GM12878 (cell line): ENCODE data around the gene NFYC. TPM values are rescaled to one million over a fixed set of nuclear protein-coding genes. Genes with fewer than 3 reads are reported as not detected.

ENCODE experiments used
- ATAC-seq: fragments of 200-7000 bp; cut with Tn5 transposase; 3 replicates; pipeline ENCODE4 v1.9.1; 2020; ENCODE audit warnings: mild to moderate bottlenecking, moderate library complexity
- BruUV-seq: library from RNA; stranded (reverse); fragments of 400-500 nt; replicated peaks from 2 replicates; lab custom pipeline; 2021; lab: Mats Ljungman, UMichigan
- CTCF ChIA-PET: fragments of 300-600 bp; sonication (Branson Sonifier 250); formaldehyde crosslinking; extraction: SDS; loops from one replicate; lab custom pipeline; 2021; ENCODE audit warnings: inconsistent platforms; lab: Yijun Ruan, JAX
- POLR2A ChIA-PET: fragments of 350-600 bp; formaldehyde crosslinking; extraction: SDS; loops from one replicate; lab custom pipeline; 2021; ENCODE audit warnings: inconsistent platforms; lab: Charles Lee
- RAD21 ChIA-PET: fragments of 300-600 bp; sonication (Branson Sonifier 250); formaldehyde crosslinking; loops from one replicate; lab custom pipeline; 2023; ENCODE audit warnings: antibody characterized with exemption; ENCODE audit not compliant: unreplicated experiment; lab: Charles Lee
- SMC1A ChIA-PET: fragments of 300-600 bp; sonication (Branson Sonifier 250); formaldehyde crosslinking; loops from one replicate; lab custom pipeline; 2023; ENCODE audit not compliant: unreplicated experiment, uncharacterized antibody; lab: Charles Lee
- DNase-seq: peaks from one replicate; pipeline ENCODE4 v3.0.0-alpha.2; 2011; ENCODE audit warnings: low read depth, low spot score
- FAIRE-seq: peaks from 3 replicates; lab custom pipeline; 2011; peaks lifted over from hg19 to GRCh38; lab: Jason Lieb, UNC
- H2AFZ ChIP-seq: 2 replicates; pipeline ENCODE4 v1.6.0; 2011; ENCODE audit warnings: low read depth, low read length, control low read depth; ENCODE audit not compliant: control insufficient read depth
- H3K27ac ChIP-seq: 2 replicates; pipeline ENCODE4 v1.5.1; 2011; ENCODE audit warnings: control low read depth; ENCODE audit not compliant: control insufficient read depth, insufficient read depth
- H3K27me3 ChIP-seq, 2 experiments: replicated peaks in 1 of 2; 2 replicates each; pipeline versions ENCODE4 v1.6.0 to v1.6.1; 2011; ENCODE audit warnings: low read length in 1 of 2; ENCODE audit not compliant: control insufficient read depth in 2 of 2, insufficient read depth in 2 of 2
- H3K36me3 ChIP-seq, 2 experiments: 2 replicates each; pipeline ENCODE4 v1.5.1; 2011; ENCODE audit warnings: low read length in 1 of 2; ENCODE audit not compliant: control insufficient read depth in 2 of 2, insufficient read depth in 2 of 2
- H3K4me1 ChIP-seq: 2 replicates; pipeline ENCODE4 v1.6.1; 2011; ENCODE audit warnings: mild to moderate bottlenecking, low read length, moderate library complexity, mixed read lengths; ENCODE audit not compliant: control insufficient read depth, insufficient read depth
- H3K4me2 ChIP-seq: 2 replicates; pipeline ENCODE4 v1.6.0; 2011; ENCODE audit warnings: control low read depth; ENCODE audit not compliant: control insufficient read depth, insufficient read depth
- H3K4me3 ChIP-seq: fragments of 200-600 bp; sonication (generic); 2 replicates; pipeline ENCODE4 v1.5.1; 2016
- H3K79me2 ChIP-seq: 2 replicates; pipeline ENCODE4 v1.6.0; 2011; ENCODE audit warnings: low read length; ENCODE audit not compliant: control insufficient read depth, insufficient read depth
- H3K9ac ChIP-seq: 2 replicates; pipeline ENCODE4 v1.8.0; 2011; ENCODE audit warnings: low read length, control low read depth, mixed read lengths; ENCODE audit not compliant: control insufficient read depth, insufficient read depth
- H3K9me3 ChIP-seq: replicated peaks from 3 replicates; pipeline ENCODE4 v1.5.1; 2011; ENCODE audit warnings: mild to moderate bottlenecking, low read length; ENCODE audit not compliant: control insufficient read depth, insufficient read depth
- H4K20me1 ChIP-seq: 2 replicates; pipeline ENCODE4 v1.6.0; 2011; ENCODE audit not compliant: control insufficient read depth, insufficient read depth
- ATF7 ChIP-seq: fragments of 450-650 bp; IDR thresholded peaks from 2 replicates; pipeline ENCODE4 v1.6.1; 2016; ENCODE audit warnings: low read depth, mild to moderate bottlenecking
- CBX3 ChIP-seq: fragments of 200-600 bp; sonication (generic); IDR thresholded peaks from 2 replicates; pipeline ENCODE4 v1.6.1; 2016; ENCODE audit warnings: low read depth, borderline replicate concordance
- EGR1 ChIP-seq, 2 experiments: IDR thresholded peaks; 1 replicate in 1 of 2; 2 replicates in 1 of 2; pipeline ENCODE4 v1.6.1; 2011 to 2012; ENCODE audit warnings: low read depth in 2 of 2, low read length in 2 of 2, borderline replicate concordance in 1 of 2, mild to moderate bottlenecking in 1 of 2, moderate library complexity in 1 of 2
- EP300 ChIP-seq, 2 experiments: fragments of 150-350 bp in 1 of 2; IDR thresholded peaks; 2 replicates each; pipeline ENCODE4 v1.6.1; 2011 to 2012; ENCODE audit warnings: low read depth in 2 of 2, low read length in 2 of 2, borderline replicate concordance in 1 of 2, improper control_type of control experiment in 1 of 2, inconsistent platforms in 1 of 2; ENCODE audit not compliant: control insufficient read depth in 1 of 2
- FOXK2 ChIP-seq: fragments of 450-650 bp; IDR thresholded peaks from 2 replicates; pipeline ENCODE4 v1.6.1; 2017; ENCODE audit warnings: mild to moderate bottlenecking, moderate library complexity
- FOXM1 ChIP-seq: IDR thresholded peaks from 2 replicates; pipeline ENCODE4 v1.6.1; 2012; ENCODE audit warnings: low read depth, mild to moderate bottlenecking, inconsistent platforms, low read length, moderate library complexity
- MTA3 ChIP-seq: IDR thresholded peaks from 2 replicates; pipeline ENCODE4 v1.6.1; 2012; ENCODE audit warnings: low read length, inconsistent platforms, borderline replicate concordance
- NR2F1 ChIP-seq: fragments of 450-650 bp; conservative IDR thresholded peaks from 2 replicates; pipeline ENCODE4 v1.6.1; 2017; ENCODE audit warnings: mild to moderate bottlenecking
- SRF ChIP-seq, 2 experiments: IDR thresholded peaks; 2 replicates each; pipeline ENCODE4 v1.6.1; 2011; ENCODE audit warnings: low read depth in 2 of 2, low read length in 2 of 2, mild to moderate bottlenecking in 1 of 2, moderate library complexity in 1 of 2
- WGBS: methylation state at CpG from one replicate; pipeline ENCODE4 v1.1.6; 2016; ENCODE audit warnings: low lambda C conversion rate; ENCODE audit not compliant: insufficient replicate concordance, insufficient coverage; ENCODE audit errors: missing lambda C conversion rate; 5-methylcytosine and 5-hydroxymethylcytosine counted together
- in situ Hi-C: fragments of 300-500 bp; cut with MboI; formaldehyde crosslinking; loops from 9 replicates; pipeline ENCODE4 v1.14.3; 2018; ENCODE audit warnings: mixed read lengths
- intact Hi-C: fragments of 100-400 bp; cut with micrococcal nuclease; formaldehyde crosslinking; loops from one replicate; pipeline ENCODE4 v1.14.2; 2022; ENCODE audit not compliant: unreplicated experiment
- polyA plus RNA-seq, 11 experiments: library from polyadenylated mRNA; depleted of rRNA in 4 of 11; unstranded in 6 of 11; stranded (reverse) in 5 of 11; fragments of >200 nt; fragmentation: Nextera tagmentation in 4 of 11; fragmentation: Illumina TruSeq in 1 of 11; extraction: Ambion mirVana in 4 of 11; extraction: Trizol in 1 of 11; gene quantifications; 1 replicate in 1 of 11; 2 replicates in 10 of 11; pipeline versions ENCODE4 v1.2.1 to v1.2.3, GENCODE V29; 2011 to 2016; ENCODE audit warnings: inconsistent platforms in 2 of 11, missing spikeins in 2 of 11, low read depth in 1 of 11
- total RNA-seq, 4 experiments: library from RNA; depleted of rRNA in 3 of 4; stranded (reverse); fragments of >200 nt in 3 of 4; fragmentation: Illumina TruSeq in 1 of 4; extraction: Trizol in 1 of 4; gene quantifications; 2 replicates each; pipeline versions ENCODE4 v1.2.1 to v1.2.3, GENCODE V29; 2013 to 2021
- TF ChIP-seq, protein P1 (sequence below): fragments of 450-650 bp; IDR thresholded peaks from 2 replicates; pipeline ENCODE4 v1.6.1; 2016; ENCODE audit warnings: mild to moderate bottlenecking
- TF ChIP-seq, protein P2 (sequence below): fragments of 450-650 bp; formaldehyde crosslinking; IDR thresholded peaks from 2 replicates; pipeline ENCODE4 v1.4.0; 2022; ENCODE audit warnings: mild to moderate bottlenecking, moderate library complexity

NFYC gene
- total and polyA plus RNA-seq, 10 of the 15 experiments (the other 5 are each of a cell fraction or from before 2014, with no cell fraction given): 4.3 to 84.2 (median 58.3) TPM

DNA sequence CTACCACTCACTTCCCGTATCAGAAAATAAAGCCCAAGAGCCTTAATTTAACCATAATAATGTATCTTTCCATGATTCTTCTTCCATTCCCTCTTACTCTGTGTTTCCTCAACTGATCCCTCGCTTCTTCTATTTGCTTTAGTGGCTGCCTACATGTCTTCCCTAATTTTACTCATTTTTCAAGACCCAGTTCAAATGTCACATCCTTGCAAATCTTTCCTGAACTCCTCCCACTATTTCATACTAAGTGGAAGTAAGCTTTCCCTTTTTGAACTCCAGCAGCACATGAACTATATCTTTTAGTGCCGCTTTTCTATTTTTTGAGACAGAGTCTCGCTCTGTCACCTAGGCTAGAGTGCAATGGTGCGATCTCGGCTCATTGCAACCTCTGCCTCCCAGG is 3.8 kb upstream of the NFYC start:
- SMC1A ChIA-PET: interaction anchor here (7.2 kb wide), 1 partner anchor 15 kb away, joined by 108 read pairs; no protein-coding TSS in a partner anchor
- Histone ChIP-seq H2AFZ (no peak overlapping the region), H3K4me3 (no peak overlapping the region), H3K27me3 (no peaks in the 10 kb centered on the region), H3K9ac (no peak overlapping the region), H4K20me1 (no peaks in the 10 kb centered on the region), H3K27ac (no peak overlapping the region), H3K9me3 (no peaks in the 10 kb centered on the region), H3K79me2 (peaks cover 23% of the 10 kb centered on the region), H3K4me2 (no peak overlapping the region), H3K36me3 (no peaks in the 10 kb centered on the region), H3K4me1 (no peaks in the 10 kb centered on the region)
- WGBS: 94% methylated on average over 6 of the region's 6 CpGs
- ATAC-seq (no peak), DNase-seq (no peak), FAIRE-seq (no peak)
- no TSS peak for BruUV-seq
- in situ Hi-C loops (no loop called here), intact Hi-C loops (no loop called here)
- CTCF ChIA-PET: interaction anchor here (0.8 to 5.1 kb wide), 10 partner anchors 9 to 86 kb away, joined by 3 to 54 read pairs (median 9); no protein-coding TSS in a partner anchor
- TF ChIP-seq ATF7 (no peak), FOXK2 (no peak), EGR1 (IDR thresholded peaks at IDR 0.05; ENCODE audit: borderline replicate concordance in 1 of 2, low read depth in 2 of 2, low read length in 2 of 2) (no peak), FOXM1 (no peak), SRF (IDR thresholded peaks at IDR 0.05; ENCODE audit: low read depth in 2 of 2, low read length in 2 of 2) (no peak), CBX3 (no peak), EP300 (IDR thresholded peaks at IDR 0.05; ENCODE audit: borderline replicate concordance in 1 of 2, control insufficient read depth in 1 of 2, low read depth in 2 of 2, low read length in 2 of 2) (no peak), NR2F1 (no peak), MTA3 (no peak)
- TF ChIP-seq, protein P1, sequence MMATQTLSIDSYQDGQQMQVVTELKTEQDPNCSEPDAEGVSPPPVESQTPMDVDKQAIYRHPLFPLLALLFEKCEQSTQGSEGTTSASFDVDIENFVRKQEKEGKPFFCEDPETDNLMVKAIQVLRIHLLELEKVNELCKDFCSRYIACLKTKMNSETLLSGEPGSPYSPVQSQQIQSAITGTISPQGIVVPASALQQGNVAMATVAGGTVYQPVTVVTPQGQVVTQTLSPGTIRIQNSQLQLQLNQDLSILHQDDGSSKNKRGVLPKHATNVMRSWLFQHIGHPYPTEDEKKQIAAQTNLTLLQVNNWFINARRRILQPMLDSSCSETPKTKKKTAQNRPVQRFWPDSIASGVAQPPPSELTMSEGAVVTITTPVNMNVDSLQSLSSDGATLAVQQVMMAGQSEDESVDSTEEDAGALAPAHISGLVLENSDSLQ: no peak
- TF ChIP-seq, protein P2, sequence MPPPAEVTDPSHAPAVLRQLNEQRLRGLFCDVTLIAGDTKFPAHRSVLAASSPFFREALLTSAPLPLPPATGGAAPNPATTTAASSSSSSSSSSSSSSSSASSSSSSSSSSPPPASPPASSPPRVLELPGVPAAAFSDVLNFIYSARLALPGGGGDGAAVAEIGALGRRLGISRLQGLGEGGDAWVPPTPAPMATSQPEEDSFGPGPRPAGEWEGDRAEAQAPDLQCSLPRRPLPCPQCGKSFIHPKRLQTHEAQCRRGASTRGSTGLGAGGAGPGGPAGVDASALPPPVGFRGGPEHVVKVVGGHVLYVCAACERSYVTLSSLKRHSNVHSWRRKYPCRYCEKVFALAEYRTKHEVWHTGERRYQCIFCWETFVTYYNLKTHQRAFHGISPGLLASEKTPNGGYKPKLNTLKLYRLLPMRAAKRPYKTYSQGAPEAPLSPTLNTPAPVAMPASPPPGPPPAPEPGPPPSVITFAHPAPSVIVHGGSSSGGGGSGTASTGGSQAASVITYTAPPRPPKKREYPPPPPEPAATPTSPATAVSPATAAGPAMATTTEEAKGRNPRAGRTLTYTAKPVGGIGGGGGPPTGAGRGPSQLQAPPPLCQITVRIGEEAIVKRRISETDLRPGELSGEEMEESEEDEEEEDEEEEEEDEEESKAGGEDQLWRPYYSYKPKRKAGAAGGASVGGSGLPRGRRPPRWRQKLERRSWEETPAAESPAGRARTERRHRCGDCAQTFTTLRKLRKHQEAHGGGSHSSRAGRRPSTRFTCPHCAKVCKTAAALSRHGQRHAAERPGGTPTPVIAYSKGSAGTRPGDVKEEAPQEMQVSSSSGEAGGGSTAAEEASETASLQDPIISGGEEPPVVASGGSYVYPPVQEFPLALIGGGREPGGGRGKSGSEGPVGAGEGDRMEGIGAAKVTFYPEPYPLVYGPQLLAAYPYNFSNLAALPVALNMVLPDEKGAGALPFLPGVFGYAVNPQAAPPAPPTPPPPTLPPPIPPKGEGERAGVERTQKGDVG: no peak
- RAD21 ChIA-PET: no interaction called here
- POLR2A ChIA-PET: interaction anchor here (1.2 to 1.4 kb wide), 2 partner anchors 66 to 79 kb away, joined by 3 to 5 read pairs; no protein-coding TSS in a partner anchor
